Measurements from ENCODE around the gene ANKRD33B. TPM values are rescaled to one million over a fixed set of nuclear protein-coding genes. Genes with fewer than 3 reads are reported as not detected.
"Not testable (repeated sequence)": the region's sequence is repeated elsewhere in the genome, so short reads cannot be mapped to it uniquely, and the experiment has no call there.

Gene ANKRD33B
- polyA plus RNA-seq, 1 experiment = 3.4 TPM

- peaks cover 7% of the 10 kb centered on the region for H3K36me3 ChIP-seq (ENCODE audit: control insufficient read depth, insufficient read depth, low read length)
- H3K4me3 ChIP-seq (ENCODE audit: low read depth, low read length) = no peak overlapping the region
- H3K27me3 ChIP-seq (ENCODE audit: control insufficient read depth, insufficient read depth, low read length) = no peaks in the 10 kb centered on the region
- ChIA-PET POLR2A (no interaction called here), CTCF (interaction anchor here (1.0 to 1.4 kb wide), 2 partner anchors 26 to 181 kb away, joined by 4 to 5 read pairs; no protein-coding TSS in a partner anchor)
- DNase-seq (ENCODE audit: low read depth) = no peak
- TF ChIP-seq CTCF (IDR thresholded peaks at IDR 0.05; ENCODE audit: insufficient read depth, low read depth, low read length) = no peak
Measured at GRCh38 chr5:10634562-10634961, 70.7 kb downstream of the ANKRD33B start.

DNA sequence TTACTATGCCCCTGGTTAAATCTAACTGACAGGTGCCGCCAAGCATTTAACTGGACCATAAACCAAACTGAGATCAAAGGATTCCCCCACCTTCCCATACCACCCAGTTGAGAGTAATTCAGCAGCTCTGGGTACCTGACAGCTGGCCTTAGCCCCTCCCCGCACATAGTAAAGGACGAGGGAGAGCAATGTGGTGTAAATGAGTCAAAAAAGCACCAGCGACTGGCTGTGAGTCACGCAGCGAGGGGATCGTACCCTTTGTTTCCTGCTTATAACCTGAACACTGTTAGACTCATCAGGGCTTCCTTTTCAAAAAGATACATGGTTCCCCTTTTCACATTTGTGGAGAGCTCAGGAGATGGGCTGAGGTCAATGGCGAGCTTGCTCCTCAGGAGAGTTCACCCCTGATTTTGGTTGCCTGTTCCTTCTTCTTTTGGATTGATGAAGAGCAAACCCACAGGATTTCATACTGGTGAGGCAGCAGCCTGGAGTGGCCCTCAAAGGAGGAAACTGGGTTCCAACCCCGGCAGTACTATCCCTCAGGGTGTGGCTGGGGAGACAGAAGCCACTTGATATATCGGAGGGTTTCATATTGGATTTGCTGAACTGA lies 71.5 kb downstream of the ANKRD33B start:
- Histone ChIP-seq H3K4me3 (ENCODE audit: low read depth, low read length) (no peak overlapping the region), H3K36me3 (ENCODE audit: control insufficient read depth, insufficient read depth, low read length) (peaks cover 7% of the 10 kb centered on the region), H3K27me3 (ENCODE audit: control insufficient read depth, insufficient read depth, low read length) (no peaks in the 10 kb centered on the region)
- DNase-seq (ENCODE audit: low read depth) = no peak
- CTCF ChIA-PET = interaction anchor here (1.0 to 1.4 kb wide), 3 partner anchors 27 to 182 kb away, joined by 3 to 5 read pairs (median 4); no protein-coding TSS in a partner anchor
- POLR2A ChIA-PET = no interaction called here
- no peak for TF ChIP-seq CTCF (IDR thresholded peaks at IDR 0.05; ENCODE audit: insufficient read depth, low read depth, low read length)

- ChIA-PET CTCF (interaction anchor here (1.4 kb wide), 1 partner anchor 179 kb away, joined by 3 read pairs; no protein-coding TSS in a partner anchor), POLR2A (no interaction called here)
- H3K36me3 ChIP-seq (ENCODE audit: control insufficient read depth, insufficient read depth, low read length) = peaks cover 7% of the 10 kb centered on the region
- DNase-seq (ENCODE audit: low read depth) = no peak
- TF ChIP-seq CTCF (IDR thresholded peaks at IDR 0.05; ENCODE audit: insufficient read depth, low read depth, low read length) = no peak
- H3K27me3 ChIP-seq (ENCODE audit: control insufficient read depth, insufficient read depth, low read length) = no peaks in the 10 kb centered on the region
- no peak overlapping the region for H3K4me3 ChIP-seq (ENCODE audit: low read depth, low read length)
Measured at GRCh38 chr5:10635867-10636350, 72.0 kb downstream of the ANKRD33B start.

DNA sequence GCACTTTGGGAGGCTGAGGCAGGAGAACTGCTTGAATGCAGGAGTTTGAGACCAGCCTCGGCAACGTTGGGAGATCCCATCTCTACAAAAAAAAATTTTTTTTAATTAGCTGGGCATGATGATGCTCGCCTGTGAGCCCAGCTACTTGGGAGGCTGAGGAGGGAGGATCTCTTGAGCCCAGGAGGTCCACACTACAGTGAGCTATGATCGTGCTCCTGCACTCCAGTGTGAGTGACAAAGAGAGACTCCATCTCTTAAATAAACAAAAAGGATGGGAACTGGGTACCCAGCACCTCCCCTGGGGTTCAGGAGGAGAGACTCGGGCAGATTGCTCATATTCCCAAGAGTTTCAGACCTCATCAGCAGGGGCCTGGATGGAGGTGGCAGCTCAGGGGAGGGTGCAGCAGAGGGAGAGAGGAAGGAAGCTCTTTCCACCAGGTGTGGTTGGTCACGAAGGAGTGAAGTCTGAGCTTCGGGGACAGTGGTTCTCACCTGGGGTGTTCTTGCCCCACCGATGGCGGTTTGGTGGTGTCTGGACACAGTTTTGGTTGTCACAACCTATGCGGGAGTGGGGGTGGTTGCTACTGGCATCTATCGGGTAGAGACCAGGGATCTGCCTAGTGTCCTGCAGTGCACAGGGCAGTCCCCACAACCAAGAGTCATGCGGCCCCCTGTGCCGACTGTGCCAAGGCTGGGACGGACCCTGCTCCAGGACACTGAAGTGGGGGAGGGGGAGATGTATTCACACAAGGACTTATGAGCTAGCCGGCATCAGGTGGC lies 72.7 kb downstream of the ANKRD33B start:
- H3K4me3 ChIP-seq (ENCODE audit: low read depth, low read length) = no peak overlapping the region
- peaks cover 6% of the 10 kb centered on the region for H3K36me3 ChIP-seq (ENCODE audit: control insufficient read depth, insufficient read depth, low read length)
- CTCF ChIA-PET = interaction anchor here (1.4 kb wide), 1 partner anchor 179 kb away, joined by 3 read pairs; no protein-coding TSS in a partner anchor
- POLR2A ChIA-PET = interaction anchor here (0.5 kb wide), 1 partner anchor 184 kb away, joined by 4 read pairs; no protein-coding TSS in a partner anchor
- no peak for DNase-seq (ENCODE audit: low read depth)
- no peak for TF ChIP-seq CTCF (IDR thresholded peaks at IDR 0.05; ENCODE audit: insufficient read depth, low read depth, low read length)
- H3K27me3 ChIP-seq (ENCODE audit: control insufficient read depth, insufficient read depth, low read length) = no peaks in the 10 kb centered on the region

DNA sequence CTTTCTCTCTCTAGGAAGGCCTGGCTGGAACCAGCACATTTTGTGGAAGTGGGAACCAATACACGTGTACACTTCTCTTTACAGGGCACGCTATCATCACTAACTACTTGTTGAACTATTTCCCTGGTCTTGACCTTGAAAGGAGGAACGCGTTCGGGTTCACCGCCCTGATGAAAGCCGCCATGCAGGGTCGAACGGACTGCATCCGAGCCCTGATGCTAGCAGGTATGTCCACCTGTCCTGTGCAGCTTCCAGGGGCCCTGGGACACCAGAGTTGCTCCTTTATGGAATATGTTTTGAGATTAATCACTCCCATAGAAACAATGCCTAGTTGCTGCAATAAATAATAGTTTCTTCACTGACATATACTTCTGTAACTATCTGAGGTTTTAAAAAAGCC lies 74.1 kb downstream of the ANKRD33B start:
- POLR2A ChIA-PET = no interaction called here
- Histone ChIP-seq H3K4me3 (ENCODE audit: low read depth, low read length) (no peak overlapping the region), H3K36me3 (ENCODE audit: control insufficient read depth, insufficient read depth, low read length) (peaks cover 6% of the 10 kb centered on the region), H3K27me3 (ENCODE audit: control insufficient read depth, insufficient read depth, low read length) (no peaks in the 10 kb centered on the region)
- CTCF ChIA-PET = interaction anchor here (1.0 kb wide), 1 partner anchor 10 kb away, joined by 4 read pairs; no protein-coding TSS in a partner anchor
- no peak for TF ChIP-seq CTCF (IDR thresholded peaks at IDR 0.05; ENCODE audit: insufficient read depth, low read depth, low read length)
- no peak for DNase-seq (ENCODE audit: low read depth)

DNA sequence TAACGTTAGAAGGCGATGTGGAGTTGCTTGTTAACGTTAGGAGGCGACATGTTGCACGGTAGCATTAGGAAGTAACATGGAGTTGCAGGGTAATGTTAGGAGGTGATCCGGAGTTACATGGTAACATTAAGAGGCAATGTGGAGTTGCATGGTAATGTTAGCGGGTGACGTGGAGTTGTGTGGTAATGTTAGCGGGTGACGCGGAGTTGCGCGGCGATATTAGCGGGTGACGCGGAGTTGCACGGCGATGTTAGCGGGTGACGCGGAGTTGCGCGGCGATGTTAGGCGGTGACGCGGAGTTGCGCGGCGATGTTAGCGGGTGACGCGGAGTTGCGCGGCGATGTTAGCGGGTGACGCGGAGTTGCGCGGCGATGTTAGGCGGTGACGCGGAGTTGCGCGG lies 74.9 kb downstream of the ANKRD33B start:
- H3K4me3 ChIP-seq (ENCODE audit: low read depth, low read length); POLR2A ChIA-PET; H3K36me3 ChIP-seq (ENCODE audit: control insufficient read depth, insufficient read depth, low read length); CTCF ChIA-PET; H3K27me3 ChIP-seq (ENCODE audit: control insufficient read depth, insufficient read depth, low read length); DNase-seq (ENCODE audit: low read depth): not testable (repeated sequence)
